GM12878 (cell line): Measurements from ENCODE around the gene AGXT. TPM values are rescaled to one million over a fixed set of nuclear protein-coding genes. Genes with fewer than 3 reads are reported as not detected.

ENCODE experiments used
- ATAC-seq: fragments of 200-7000 bp; cut with Tn5 transposase; 3 replicates; pipeline ENCODE4 v1.9.1; 2020; ENCODE audit warnings: mild to moderate bottlenecking, moderate library complexity
- BruUV-seq: library from RNA; stranded (reverse); fragments of 400-500 nt; replicated peaks from 2 replicates; lab custom pipeline; 2021; lab: Mats Ljungman, UMichigan
- CTCF ChIA-PET: fragments of 300-600 bp; sonication (Branson Sonifier 250); formaldehyde crosslinking; extraction: SDS; loops from one replicate; lab custom pipeline; 2021; ENCODE audit warnings: inconsistent platforms; lab: Yijun Ruan, JAX
- POLR2A ChIA-PET: fragments of 350-600 bp; formaldehyde crosslinking; extraction: SDS; loops from one replicate; lab custom pipeline; 2021; ENCODE audit warnings: inconsistent platforms; lab: Charles Lee
- RAD21 ChIA-PET: fragments of 300-600 bp; sonication (Branson Sonifier 250); formaldehyde crosslinking; loops from one replicate; lab custom pipeline; 2023; ENCODE audit warnings: antibody characterized with exemption; ENCODE audit not compliant: unreplicated experiment; lab: Charles Lee
- SMC1A ChIA-PET: fragments of 300-600 bp; sonication (Branson Sonifier 250); formaldehyde crosslinking; loops from one replicate; lab custom pipeline; 2023; ENCODE audit not compliant: unreplicated experiment, uncharacterized antibody; lab: Charles Lee
- DNase-seq: peaks from one replicate; pipeline ENCODE4 v3.0.0-alpha.2; 2011; ENCODE audit warnings: low read depth, low spot score
- FAIRE-seq: peaks from 3 replicates; lab custom pipeline; 2011; peaks lifted over from hg19 to GRCh38; lab: Jason Lieb, UNC
- H2AFZ ChIP-seq: 2 replicates; pipeline ENCODE4 v1.6.0; 2011; ENCODE audit warnings: low read depth, low read length, control low read depth; ENCODE audit not compliant: control insufficient read depth
- H3K27ac ChIP-seq: 2 replicates; pipeline ENCODE4 v1.5.1; 2011; ENCODE audit warnings: control low read depth; ENCODE audit not compliant: control insufficient read depth, insufficient read depth
- H3K27me3 ChIP-seq, 2 experiments: replicated peaks in 1 of 2; 2 replicates each; pipeline versions ENCODE4 v1.6.0 to v1.6.1; 2011; ENCODE audit warnings: low read length in 1 of 2; ENCODE audit not compliant: control insufficient read depth in 2 of 2, insufficient read depth in 2 of 2
- H3K36me3 ChIP-seq, 2 experiments: 2 replicates each; pipeline ENCODE4 v1.5.1; 2011; ENCODE audit warnings: low read length in 1 of 2; ENCODE audit not compliant: control insufficient read depth in 2 of 2, insufficient read depth in 2 of 2
- H3K4me1 ChIP-seq: 2 replicates; pipeline ENCODE4 v1.6.1; 2011; ENCODE audit warnings: mild to moderate bottlenecking, low read length, moderate library complexity, mixed read lengths; ENCODE audit not compliant: control insufficient read depth, insufficient read depth
- H3K4me2 ChIP-seq: 2 replicates; pipeline ENCODE4 v1.6.0; 2011; ENCODE audit warnings: control low read depth; ENCODE audit not compliant: control insufficient read depth, insufficient read depth
- H3K4me3 ChIP-seq: fragments of 200-600 bp; sonication (generic); 2 replicates; pipeline ENCODE4 v1.5.1; 2016
- H3K79me2 ChIP-seq: 2 replicates; pipeline ENCODE4 v1.6.0; 2011; ENCODE audit warnings: low read length; ENCODE audit not compliant: control insufficient read depth, insufficient read depth
- H3K9ac ChIP-seq: 2 replicates; pipeline ENCODE4 v1.8.0; 2011; ENCODE audit warnings: low read length, control low read depth, mixed read lengths; ENCODE audit not compliant: control insufficient read depth, insufficient read depth
- H3K9me3 ChIP-seq: replicated peaks from 3 replicates; pipeline ENCODE4 v1.5.1; 2011; ENCODE audit warnings: mild to moderate bottlenecking, low read length; ENCODE audit not compliant: control insufficient read depth, insufficient read depth
- H4K20me1 ChIP-seq: 2 replicates; pipeline ENCODE4 v1.6.0; 2011; ENCODE audit not compliant: control insufficient read depth, insufficient read depth
- ATF3 ChIP-seq: IDR thresholded peaks from 2 replicates; pipeline ENCODE4 v1.6.1; 2011; ENCODE audit warnings: low read depth, mild to moderate bottlenecking, low read length, moderate library complexity, borderline replicate concordance; ENCODE audit errors: extremely low read depth
- EGR1 ChIP-seq, 2 experiments: IDR thresholded peaks; 1 replicate in 1 of 2; 2 replicates in 1 of 2; pipeline ENCODE4 v1.6.1; 2011 to 2012; ENCODE audit warnings: low read depth in 2 of 2, low read length in 2 of 2, borderline replicate concordance in 1 of 2, mild to moderate bottlenecking in 1 of 2, moderate library complexity in 1 of 2
- NFYB ChIP-seq: IDR thresholded peaks from 2 replicates; pipeline ENCODE4 v1.6.1; 2011; ENCODE audit warnings: low read depth, mild to moderate bottlenecking, low read length, improper control_type of control experiment, moderate library complexity; ENCODE audit not compliant: insufficient read depth
- PBX3 ChIP-seq: IDR thresholded peaks from 2 replicates; pipeline ENCODE4 v1.6.1; 2011; ENCODE audit warnings: mild to moderate bottlenecking, low read depth, low read length, moderate library complexity; ENCODE audit not compliant: insufficient replicate concordance
- RBBP5 ChIP-seq: fragments of 200-600 bp; sonication (generic); conservative IDR thresholded peaks from 2 replicates; pipeline ENCODE4 v1.6.1; 2016
- RUNX3 ChIP-seq: IDR thresholded peaks from 2 replicates; pipeline ENCODE4 v1.6.1; 2012; ENCODE audit warnings: low read length, inconsistent platforms
- SKIL ChIP-seq: fragments of 450-650 bp; IDR thresholded peaks from 2 replicates; pipeline ENCODE4 v1.6.1; 2017; ENCODE audit warnings: mild to moderate bottlenecking, low read depth, inconsistent platforms; ENCODE audit not compliant: poor library complexity, severe bottlenecking
- TCF7 ChIP-seq: IDR thresholded peaks from 2 replicates; pipeline ENCODE4 v1.6.1; 2014; ENCODE audit warnings: antibody characterized with exemption, borderline replicate concordance
- YY1 ChIP-seq: IDR thresholded peaks from 2 replicates; pipeline ENCODE4 v1.6.1; 2011; ENCODE audit warnings: low read depth, mild to moderate bottlenecking, low read length
- WGBS: methylation state at CpG from one replicate; pipeline ENCODE4 v1.1.6; 2016; ENCODE audit warnings: low lambda C conversion rate; ENCODE audit not compliant: insufficient replicate concordance, insufficient coverage; ENCODE audit errors: missing lambda C conversion rate; 5-methylcytosine and 5-hydroxymethylcytosine counted together
- in situ Hi-C: fragments of 300-500 bp; cut with MboI; formaldehyde crosslinking; loops from 9 replicates; pipeline ENCODE4 v1.14.3; 2018; ENCODE audit warnings: mixed read lengths
- intact Hi-C: fragments of 100-400 bp; cut with micrococcal nuclease; formaldehyde crosslinking; loops from one replicate; pipeline ENCODE4 v1.14.2; 2022; ENCODE audit not compliant: unreplicated experiment
- polyA plus RNA-seq, 11 experiments: library from polyadenylated mRNA; depleted of rRNA in 4 of 11; unstranded in 6 of 11; stranded (reverse) in 5 of 11; fragments of >200 nt; fragmentation: Nextera tagmentation in 4 of 11; fragmentation: Illumina TruSeq in 1 of 11; extraction: Ambion mirVana in 4 of 11; extraction: Trizol in 1 of 11; gene quantifications; 1 replicate in 1 of 11; 2 replicates in 10 of 11; pipeline versions ENCODE4 v1.2.1 to v1.2.3, GENCODE V29; 2011 to 2016; ENCODE audit warnings: inconsistent platforms in 2 of 11, missing spikeins in 2 of 11, low read depth in 1 of 11
- total RNA-seq, 4 experiments: library from RNA; depleted of rRNA in 3 of 4; stranded (reverse); fragments of >200 nt in 3 of 4; fragmentation: Illumina TruSeq in 1 of 4; extraction: Trizol in 1 of 4; gene quantifications; 2 replicates each; pipeline versions ENCODE4 v1.2.1 to v1.2.3, GENCODE V29; 2013 to 2021

Gene AGXT
- total and polyA plus RNA-seq, 10 of the 15 experiments (the other 5 are each of a cell fraction or from before 2014, with no cell fraction given): 0.18 TPM; not detected in 9

GRCh38 chr2:240865391-240865790, 3.2 kb upstream of the AGXT start:
- FAIRE-seq: no peak
- no peak for ATAC-seq
- 15% methylated on average over 5 of the region's 5 CpGs for whole genome bisulfite sequencing

More at GRCh38 chr2:240865391-240865790, 3.2 kb upstream of the AGXT start:
- H3K36me3 ChIP-seq: no peaks in the 10 kb centered on the region
- TF ChIP-seq PBX3 (no peak), SKIL (no peak), ATF3 (no peak), RUNX3 (no peak), EGR1 (IDR thresholded peaks at IDR 0.05; ENCODE audit: borderline replicate concordance in 1 of 2, low read depth in 2 of 2, low read length in 2 of 2) (no peak), YY1 (no peak), NFYB (no peak), RBBP5 (no peak), TCF7 (no peak)
- ChIA-PET SMC1A (no interaction called here), POLR2A (no interaction called here), CTCF (no interaction called here), RAD21 (no interaction called here)
- no peak overlapping the region for H3K4me3 ChIP-seq
- H3K27me3 ChIP-seq: peaks cover 2 to 4% of the 10 kb centered on the region in 2 experiments; a peak in 2 of 4 replicates
- no peak for DNase-seq
- intact Hi-C loops: no loop called here
- no peaks in the 10 kb centered on the region for H3K9me3 ChIP-seq
- H3K9ac ChIP-seq: no peak overlapping the region
- H4K20me1 ChIP-seq: no peaks in the 10 kb centered on the region
- no peaks in the 10 kb centered on the region for H3K4me1 ChIP-seq
- no TSS peak for BruUV-seq
- no peak overlapping the region for H3K4me2 ChIP-seq
- no peak overlapping the region for H3K27ac ChIP-seq
- H3K79me2 ChIP-seq: no peaks in the 10 kb centered on the region
- no peak overlapping the region for H2AFZ ChIP-seq
- in situ Hi-C loops: no loop called here
